PC-3 (cell line): ENCODE data around the gene ZNF467.

Experiments
- EZH2 ChIP-seq: fragments of 300-600 bp; sonication (generic); IDR thresholded peaks from one replicate; pipeline ENCODE4 v1.6.1; 2017; ENCODE audit warnings: antibody characterized with exemption, mild to moderate bottlenecking, low read length; ENCODE audit not compliant: unreplicated experiment
- EZH2phosphoT487 ChIP-seq: fragments of 300-600 bp; sonication (generic); IDR thresholded peaks from 2 replicates; pipeline ENCODE4 v1.6.1; 2018; ENCODE audit warnings: mild to moderate bottlenecking, antibody characterized with exemption, low read length, borderline replicate concordance
- TF ChIP-seq, protein P1 (sequence below): fragments of 300-600 bp; sonication (generic); conservative IDR thresholded peaks from 2 replicates; pipeline ENCODE4 v1.5.1; 2017; ENCODE audit warnings: antibody characterized with exemption, low read depth, mild to moderate bottlenecking, low read length

- TF ChIP-seq, protein P1, sequence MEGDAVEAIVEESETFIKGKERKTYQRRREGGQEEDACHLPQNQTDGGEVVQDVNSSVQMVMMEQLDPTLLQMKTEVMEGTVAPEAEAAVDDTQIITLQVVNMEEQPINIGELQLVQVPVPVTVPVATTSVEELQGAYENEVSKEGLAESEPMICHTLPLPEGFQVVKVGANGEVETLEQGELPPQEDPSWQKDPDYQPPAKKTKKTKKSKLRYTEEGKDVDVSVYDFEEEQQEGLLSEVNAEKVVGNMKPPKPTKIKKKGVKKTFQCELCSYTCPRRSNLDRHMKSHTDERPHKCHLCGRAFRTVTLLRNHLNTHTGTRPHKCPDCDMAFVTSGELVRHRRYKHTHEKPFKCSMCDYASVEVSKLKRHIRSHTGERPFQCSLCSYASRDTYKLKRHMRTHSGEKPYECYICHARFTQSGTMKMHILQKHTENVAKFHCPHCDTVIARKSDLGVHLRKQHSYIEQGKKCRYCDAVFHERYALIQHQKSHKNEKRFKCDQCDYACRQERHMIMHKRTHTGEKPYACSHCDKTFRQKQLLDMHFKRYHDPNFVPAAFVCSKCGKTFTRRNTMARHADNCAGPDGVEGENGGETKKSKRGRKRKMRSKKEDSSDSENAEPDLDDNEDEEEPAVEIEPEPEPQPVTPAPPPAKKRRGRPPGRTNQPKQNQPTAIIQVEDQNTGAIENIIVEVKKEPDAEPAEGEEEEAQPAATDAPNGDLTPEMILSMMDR: no peak
- no peak for TF ChIP-seq EZH2
- no peak for TF ChIP-seq EZH2phosphoT487
Observed at GRCh38 chr7:149784251-149784608, 10.8 kb upstream of the ZNF467 start.
